Left renal pelvis (tissue), 4 donors: ENCODE results near the gene ST6GALNAC5. TPM values are rescaled to one million over a fixed set of nuclear protein-coding genes. Genes with fewer than 3 reads are reported as not detected.

Experiments used
- DNase-seq, 4 donors: peaks; one replicate each; pipeline ENCODE4 v3.0.0-alpha.2; 2013; ENCODE audit warnings: low read depth in 4 of 4, low spot score in 3 of 4
- polyA plus RNA-seq, 4 donors: library from polyadenylated mRNA; unstranded; fragments of 120-200 nt; gene quantifications; one replicate each; pipeline ENCODE4 v1.2.1, GENCODE V29; 2013; ENCODE audit not compliant: insufficient read length in 4 of 4

Gene ST6GALNAC5
- polyA plus RNA-seq, 4 donors = 2.9 to 5.5 (median 4.7) TPM

- no peak for DNase-seq
These were observed 172.5 kb downstream of the ST6GALNAC5 start for GRCh38 chr1:77039739-77040138.

- DNase-seq = no peak
These were observed 173.5 kb downstream of the ST6GALNAC5 start for GRCh38 chr1:77040826-77041225.

GRCh38 chr1:77044133-77044849 is 177.0 kb downstream of the ST6GALNAC5 start:
- no peak for DNase-seq

GRCh38 chr1:77047575-77047974 is 180.3 kb downstream of the ST6GALNAC5 start:
- DNase-seq = no peak

GRCh38 chr1:77047978-77048614 is 180.8 kb downstream of the ST6GALNAC5 start:
- DNase-seq = no peak

GRCh38 chr1:77048615-77049005 is 181.3 kb downstream of the ST6GALNAC5 start:
- DNase-seq = no peak

GRCh38 chr1:77051425-77051824 is 184.1 kb downstream of the ST6GALNAC5 start:
- DNase-seq = no peak

GRCh38 chr1:77056525-77056924 is 189.2 kb downstream of the ST6GALNAC5 start:
- DNase-seq = no peak

GRCh38 chr1:77057994-77058585 is 190.8 kb downstream of the ST6GALNAC5 start:
- no peak for DNase-seq

- DNase-seq = no peak
These were observed 192.7 kb downstream of the ST6GALNAC5 start for GRCh38 chr1:77060000-77060399.

GRCh38 chr1:77061162-77061561 is 193.9 kb downstream of the ST6GALNAC5 start:
- DNase-seq = no peak

- no peak for DNase-seq
These were observed 195.8 kb downstream of the ST6GALNAC5 start for GRCh38 chr1:77063118-77063517.

- no peak for DNase-seq
These were observed 197.0 kb downstream of the ST6GALNAC5 start for GRCh38 chr1:77064246-77064645.

GRCh38 chr1:77065693-77066342 is 198.5 kb downstream of the ST6GALNAC5 start:
- DNase-seq = no peak

- DNase-seq = no peak
These were observed 200.7 kb downstream of the ST6GALNAC5 start for GRCh38 chr1:77068013-77068412.

- DNase-seq = no peak
These were observed 209.5 kb downstream of the ST6GALNAC5 start for GRCh38 chr1:77076759-77077158.

GRCh38 chr1:77081834-77082233 is 214.6 kb downstream of the ST6GALNAC5 start:
- no peak for DNase-seq

- no peak for DNase-seq
These were observed 217.2 kb downstream of the ST6GALNAC5 start for GRCh38 chr1:77084457-77084856.

GRCh38 chr1:77085109-77085508 is 217.8 kb downstream of the ST6GALNAC5 start:
- DNase-seq = no peak

GRCh38 chr1:77089756-77090155 is 222.5 kb downstream of the ST6GALNAC5 start:
- DNase-seq = no peak

GRCh38 chr1:77095236-77095635 is 228.0 kb downstream of the ST6GALNAC5 start:
- peak in 1 of 4 donors; percentile 2 for DNase-seq
